BJ (cell line): ENCODE results near the gene ENO4. TPM values are rescaled to one million over a fixed set of nuclear protein-coding genes. Genes with fewer than 3 reads are reported as not detected.

Source experiments
- CTCF ChIA-PET: fragments of 350-600 bp; formaldehyde crosslinking; extraction: SDS; loops from one replicate; lab custom pipeline; 2021; ENCODE audit warnings: antibody characterized with exemption, inconsistent platforms; lab: Yijun Ruan, JAX
- POLR2A ChIA-PET: fragments of 300-600 bp; sonication (Branson Sonifier 250); formaldehyde crosslinking; extraction: SDS; loops from one replicate; lab custom pipeline; 2021; ENCODE audit warnings: antibody characterized with exemption; lab: Charles Lee
- DNase-seq: peaks from one replicate; pipeline ENCODE4 v3.0.0-alpha.2; 2011; ENCODE audit warnings: low read depth
- H3K27me3 ChIP-seq: 2 replicates; pipeline ENCODE4 v1.6.0; 2011; ENCODE audit warnings: low read length; ENCODE audit not compliant: control insufficient read depth, insufficient read depth
- H3K36me3 ChIP-seq: 2 replicates; pipeline ENCODE4 v1.5.1; 2011; ENCODE audit warnings: low read length; ENCODE audit not compliant: control insufficient read depth, insufficient read depth
- H3K4me3 ChIP-seq: 2 replicates; pipeline ENCODE4 v1.5.1; 2011; ENCODE audit warnings: low read depth, mild to moderate bottlenecking, control low read depth, low read length
- polyA plus RNA-seq: library from polyadenylated mRNA; depleted of rRNA; stranded (reverse); fragments of >200 nt; gene quantifications from 2 replicates; pipeline ENCODE4 v1.2.3, GENCODE V29; 2011
- TF ChIP-seq, protein P1 (sequence below): IDR thresholded peaks from 2 replicates; pipeline ENCODE4 v1.5.1; 2011; ENCODE audit warnings: low read depth, mild to moderate bottlenecking, control low read depth, inconsistent platforms, low read length, moderate library complexity; ENCODE audit not compliant: insufficient read depth

Gene ENO4
- polyA plus RNA-seq, 1 experiment, result 0.29 TPM

DNA sequence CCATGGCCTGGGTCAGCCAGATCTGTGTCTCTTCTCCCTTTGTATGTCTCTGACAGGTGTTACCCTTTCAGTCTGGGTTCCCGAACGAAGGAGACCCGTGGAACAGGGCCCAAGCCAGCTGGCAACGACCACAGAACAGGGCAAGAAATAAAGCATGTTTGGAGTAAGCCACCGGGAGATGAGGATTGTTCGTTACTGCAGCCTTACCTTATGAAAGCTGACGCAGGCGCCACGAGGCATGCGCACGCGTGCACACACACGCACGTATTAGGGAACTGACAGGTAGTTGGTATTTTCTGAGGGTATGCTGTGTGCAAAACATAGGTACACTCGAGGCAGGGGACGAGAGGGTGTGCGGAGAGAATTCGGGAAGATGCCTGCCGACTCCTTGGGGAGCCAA is 46.4 kb upstream of the ENO4 start:
- POLR2A ChIA-PET, result no interaction called here
- TF ChIP-seq, protein P1, sequence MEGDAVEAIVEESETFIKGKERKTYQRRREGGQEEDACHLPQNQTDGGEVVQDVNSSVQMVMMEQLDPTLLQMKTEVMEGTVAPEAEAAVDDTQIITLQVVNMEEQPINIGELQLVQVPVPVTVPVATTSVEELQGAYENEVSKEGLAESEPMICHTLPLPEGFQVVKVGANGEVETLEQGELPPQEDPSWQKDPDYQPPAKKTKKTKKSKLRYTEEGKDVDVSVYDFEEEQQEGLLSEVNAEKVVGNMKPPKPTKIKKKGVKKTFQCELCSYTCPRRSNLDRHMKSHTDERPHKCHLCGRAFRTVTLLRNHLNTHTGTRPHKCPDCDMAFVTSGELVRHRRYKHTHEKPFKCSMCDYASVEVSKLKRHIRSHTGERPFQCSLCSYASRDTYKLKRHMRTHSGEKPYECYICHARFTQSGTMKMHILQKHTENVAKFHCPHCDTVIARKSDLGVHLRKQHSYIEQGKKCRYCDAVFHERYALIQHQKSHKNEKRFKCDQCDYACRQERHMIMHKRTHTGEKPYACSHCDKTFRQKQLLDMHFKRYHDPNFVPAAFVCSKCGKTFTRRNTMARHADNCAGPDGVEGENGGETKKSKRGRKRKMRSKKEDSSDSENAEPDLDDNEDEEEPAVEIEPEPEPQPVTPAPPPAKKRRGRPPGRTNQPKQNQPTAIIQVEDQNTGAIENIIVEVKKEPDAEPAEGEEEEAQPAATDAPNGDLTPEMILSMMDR, result no peak
- no peak for DNase-seq
- CTCF ChIA-PET, result interaction anchor here (2.6 to 28.3 kb wide), 2 partner anchors 15 to 372 kb away, joined by 13 to 736 read pairs; no protein-coding TSS in a partner anchor
- Histone ChIP-seq H3K4me3 (no peak overlapping the region), H3K27me3 (no peaks in the 10 kb centered on the region; the same call in 1 of the 2 replicates), H3K36me3 (no peaks in the 10 kb centered on the region)

DNA sequence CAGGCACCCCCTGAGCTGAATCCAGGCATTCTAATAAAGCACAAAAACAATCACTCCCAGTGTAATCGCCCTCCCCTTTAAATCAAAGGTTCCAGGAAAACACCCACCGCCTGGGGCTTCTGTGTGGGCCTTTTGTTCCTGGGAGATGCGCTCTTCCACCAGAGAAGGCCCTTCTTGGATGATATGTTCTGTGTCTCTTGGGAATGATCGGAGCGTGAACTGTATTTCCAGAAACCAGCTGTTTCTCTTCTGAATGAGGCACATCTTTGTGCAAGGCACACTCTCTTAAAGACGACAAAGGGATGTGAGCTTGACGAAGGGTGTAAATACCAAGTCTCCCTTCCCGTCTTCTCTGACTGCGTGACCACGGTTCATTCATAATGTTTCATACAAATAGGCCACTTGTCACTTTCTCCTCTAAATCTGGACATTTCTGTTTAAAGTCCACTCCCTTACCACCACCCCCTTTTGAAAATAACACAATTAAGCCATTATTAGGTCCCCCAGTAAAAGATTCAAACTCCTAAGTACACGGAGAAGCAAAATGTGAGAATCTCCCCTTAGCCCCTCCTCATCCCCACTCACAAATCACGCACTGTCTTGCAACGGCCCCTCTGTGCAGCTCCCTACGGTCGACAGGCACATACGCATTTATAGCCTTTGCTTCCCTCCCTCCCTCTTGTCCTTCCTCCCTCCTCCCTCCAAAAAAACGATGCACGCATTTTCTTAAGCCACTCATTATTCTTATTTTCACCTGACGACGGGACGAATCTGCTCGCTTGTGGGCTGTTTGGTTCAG is 45.6 kb upstream of the ENO4 start:
- ChIA-PET POLR2A (no interaction called here), CTCF (interaction anchor here (1.4 to 28.3 kb wide), 3 partner anchors 15 to 413 kb away, joined by 4 to 736 read pairs (median 13); no protein-coding TSS in a partner anchor)
- H3K27me3 ChIP-seq, result no peaks in the 10 kb centered on the region; the same call in 1 of the 2 replicates
- TF ChIP-seq, protein P1, result no peak
- H3K4me3 ChIP-seq, result no peak overlapping the region
- no peak for DNase-seq
- H3K36me3 ChIP-seq, result no peaks in the 10 kb centered on the region

- DNase-seq, result no peak
- TF ChIP-seq, protein P1, result no peak
- POLR2A ChIA-PET, result no interaction called here
- H3K27me3 ChIP-seq, result no peaks in the 10 kb centered on the region
- no peak overlapping the region for H3K4me3 ChIP-seq
- no peaks in the 10 kb centered on the region for H3K36me3 ChIP-seq
- CTCF ChIA-PET, result interaction anchor here (4.0 to 28.3 kb wide), 2 partner anchors 12 to 366 kb away, joined by 28 to 736 read pairs; no protein-coding TSS in a partner anchor
Measured at GRCh38 chr10:116808706-116809105, 40.6 kb upstream of the ENO4 start.

- TF ChIP-seq, protein P1, result peak; percentile 37
- no peak for DNase-seq
- Histone ChIP-seq H3K27me3 (peaks cover 2% of the 10 kb centered on the region; the same call in 1 of the 2 replicates), H3K4me3 (no peak overlapping the region), H3K36me3 (no peaks in the 10 kb centered on the region)
- CTCF ChIA-PET, result interaction anchor here (1.0 to 28.3 kb wide), 4 partner anchors 9 to 365 kb away, joined by 5 to 736 read pairs (median 6); no protein-coding TSS in a partner anchor
- POLR2A ChIA-PET, result no interaction called here
Measured at GRCh38 chr10:116809483-116810119, 39.7 kb upstream of the ENO4 start.

GRCh38 chr10:116810120-116810500 is 39.2 kb upstream of the ENO4 start:
- no peak overlapping the region for H3K4me3 ChIP-seq
- no peak for DNase-seq
- TF ChIP-seq, protein P1, result no peak
- CTCF ChIA-PET, result interaction anchor here (1.0 to 28.3 kb wide), 4 partner anchors 9 to 365 kb away, joined by 5 to 736 read pairs (median 6); no protein-coding TSS in a partner anchor
- H3K36me3 ChIP-seq, result no peaks in the 10 kb centered on the region
- POLR2A ChIA-PET, result no interaction called here
- peaks cover 2% of the 10 kb centered on the region; the same call in 1 of the 2 replicates for H3K27me3 ChIP-seq
